OCI-LY3 (cell line): ENCODE results near the gene MED13L.

Experiments used
- CTCF ChIP-seq: fragments of 200-600, 300-600 bp; sonication (generic); IDR thresholded peaks from 2 replicates; pipeline ENCODE4 v1.5.1; 2014; ENCODE audit warnings: antibody characterized with exemption, low read length, low read depth
- EZH2phosphoT487 ChIP-seq: fragments of 200-600 bp; shearing (Covaris generic); IDR thresholded peaks from 2 replicates; pipeline ENCODE4 v1.6.1; 2018; ENCODE audit warnings: antibody characterized with exemption, mixed run types, low read depth

GRCh38 chr12:115975411-115975810 is 302.1 kb downstream of the MED13L start:
- TF ChIP-seq CTCF = no peak
- TF ChIP-seq EZH2phosphoT487 = no peak
